ENCODE results near the gene ART5.
"Not testable (repeated sequence)": the region's sequence is repeated elsewhere in the genome, so short reads cannot be mapped to it uniquely, and the experiment has no call there.

ART5 gene

GRCh38 chr11:3616721-3617460 is 24.9 kb downstream of the ART5 start:
- DNase-seq, result no peak

- DNase-seq, result no peak
These were observed 25.8 kb downstream of the ART5 start for GRCh38 chr11:3615998-3616397.

GRCh38 chr11:3614742-3615171 is 27.0 kb downstream of the ART5 start:
- no peak for DNase-seq

DNA sequence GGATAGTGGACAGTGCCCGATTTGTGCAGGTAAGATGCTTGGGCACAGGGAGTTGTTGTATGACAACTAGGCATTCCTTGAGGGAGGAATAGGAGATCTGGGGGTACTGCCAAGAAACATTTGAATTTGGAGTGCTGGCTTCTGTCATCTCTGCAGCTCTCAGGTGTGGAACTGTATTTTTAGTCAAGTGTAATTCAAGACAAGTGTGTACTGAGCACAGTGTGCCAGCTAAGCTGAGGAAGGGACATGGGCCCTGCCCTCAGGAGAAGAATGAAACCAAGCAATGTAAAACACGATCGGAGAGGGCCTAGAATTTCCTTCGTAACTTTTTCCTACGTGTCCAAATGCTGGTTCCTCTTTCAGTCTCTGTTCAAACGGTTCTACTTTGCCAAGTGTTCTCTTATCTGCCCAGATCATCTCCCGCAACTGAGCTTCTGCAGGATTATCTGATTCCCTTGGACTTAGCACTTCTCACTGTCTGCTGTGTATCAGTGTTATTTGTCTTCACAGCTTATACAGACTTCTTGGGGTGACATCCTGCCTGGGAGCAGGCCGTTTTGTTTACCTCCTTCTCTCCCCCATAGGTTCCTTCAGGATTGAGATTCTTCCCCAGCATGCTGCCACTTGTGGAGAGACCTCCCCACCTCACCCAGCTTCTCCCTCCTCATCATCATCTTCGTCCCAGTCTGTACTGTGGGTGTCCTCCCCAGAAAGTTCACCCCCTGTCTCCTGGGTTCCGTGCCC is 27.6 kb downstream of the ART5 start:
- no peak for DNase-seq

GRCh38 chr11:3611976-3612678 is 29.7 kb downstream of the ART5 start:
- DNase-seq, result no peak

- no peak for DNase-seq
These were observed 30.9 kb downstream of the ART5 start for GRCh38 chr11:3610846-3611245.

DNA sequence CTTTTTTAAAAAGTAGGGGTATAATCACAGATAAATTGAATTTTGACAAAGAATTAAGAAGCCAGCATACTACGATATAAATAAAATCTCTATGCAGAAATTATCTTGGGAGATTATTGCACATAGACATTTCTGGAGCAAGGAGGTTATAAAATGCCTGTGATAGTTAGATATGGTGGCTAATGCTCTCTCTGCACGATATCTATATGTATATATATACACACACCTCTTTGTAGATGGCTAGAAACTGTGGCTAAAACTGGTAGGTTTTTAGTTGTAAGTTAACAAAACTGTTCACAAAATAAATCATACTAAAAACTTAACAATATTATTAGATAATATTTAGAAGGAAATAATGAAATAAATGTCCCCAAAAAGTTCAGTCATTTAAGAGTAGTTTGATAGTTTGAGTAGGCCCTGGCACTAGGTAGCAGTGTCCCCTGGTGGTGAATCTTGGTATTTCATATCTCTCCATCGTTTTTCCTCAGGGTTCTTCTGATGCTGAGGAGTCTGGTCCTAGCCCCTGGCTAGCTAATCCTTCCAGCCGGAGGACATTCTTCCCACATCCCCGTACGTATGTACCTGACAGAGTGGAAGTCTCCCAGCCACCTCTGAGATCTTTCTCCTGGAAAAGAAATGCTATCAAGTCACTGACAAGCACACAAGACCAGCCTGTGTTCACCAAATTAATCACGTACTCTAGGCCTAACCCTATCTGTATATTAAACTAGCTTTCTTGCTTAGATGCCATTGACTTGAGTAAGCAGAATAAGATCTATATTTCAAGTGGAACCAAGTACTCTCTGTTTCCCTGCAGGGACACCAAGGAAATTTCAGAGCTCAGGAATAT is 32.2 kb downstream of the ART5 start:
- no peak for DNase-seq

GRCh38 chr11:3605771-3606203 is 36.0 kb downstream of the ART5 start:
- DNase-seq, result no peak

DNA sequence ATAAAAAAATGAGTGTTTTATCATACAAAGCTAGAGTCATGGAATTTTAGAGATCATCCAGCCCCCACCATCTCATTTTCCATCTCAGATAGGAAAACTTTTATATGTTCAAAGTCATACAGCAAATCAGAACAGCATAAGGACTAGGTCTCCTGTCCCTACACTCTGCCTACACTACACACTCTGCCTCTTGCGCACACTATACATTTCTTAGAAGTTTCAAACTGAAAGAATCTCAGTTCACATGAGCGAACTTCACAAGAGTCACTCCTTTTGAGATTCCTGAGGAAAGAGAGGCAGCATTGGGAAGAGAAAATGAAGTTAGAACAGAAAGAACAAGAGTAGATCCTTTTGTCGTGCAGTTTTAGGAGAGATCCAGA is 36.5 kb downstream of the ART5 start:
- no peak for DNase-seq

GRCh38 chr11:3604167-3604566 is 37.6 kb downstream of the ART5 start:
- DNase-seq, result no peak

DNA sequence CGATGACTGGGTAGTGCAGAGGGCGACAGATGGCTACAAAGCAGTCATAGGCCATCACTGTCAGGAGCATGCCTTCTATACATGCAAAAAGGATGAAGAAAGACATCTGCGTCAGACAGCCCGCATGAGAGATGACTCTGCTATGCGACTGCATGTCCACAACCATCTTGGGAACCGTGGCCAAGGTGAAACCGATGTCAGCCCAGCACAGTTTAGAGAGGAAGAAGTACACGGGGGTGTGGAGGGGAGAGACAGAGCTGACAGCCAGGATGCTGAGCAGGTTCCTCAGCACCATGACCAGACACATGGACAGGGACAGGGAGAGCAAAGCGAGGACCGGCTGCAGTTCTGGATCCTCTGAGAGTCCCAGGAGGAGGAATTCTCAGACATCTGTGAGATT is 41.6 kb downstream of the ART5 start:
- not testable (repeated sequence) for DNase-seq

DNA sequence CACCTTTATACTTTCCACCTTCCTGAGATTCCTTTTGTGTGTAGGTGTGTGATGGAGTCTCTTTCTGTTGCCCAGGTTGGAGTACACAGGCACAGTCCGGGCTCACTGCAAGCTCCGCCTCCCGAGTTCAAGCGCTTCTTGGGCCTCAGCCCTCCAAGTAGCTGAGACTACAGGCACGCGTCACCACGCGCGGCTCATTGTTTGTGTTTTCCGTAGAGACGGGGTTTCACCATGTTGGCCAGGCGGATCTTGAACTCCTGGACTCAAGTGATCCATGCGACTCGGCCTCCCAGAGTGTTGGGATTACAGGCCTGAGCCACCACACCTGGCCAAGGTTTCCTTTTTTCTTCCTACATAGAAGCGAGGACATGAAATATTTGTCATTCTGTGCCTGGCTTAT is 44.0 kb downstream of the ART5 start:
- not testable (repeated sequence) for DNase-seq

GRCh38 chr11:3591326-3591725 is 50.5 kb downstream of the ART5 start:
- not testable (repeated sequence) for DNase-seq

GRCh38 chr11:3590193-3590592 is 51.6 kb downstream of the ART5 start:
- DNase-seq, result not testable (repeated sequence)

DNA sequence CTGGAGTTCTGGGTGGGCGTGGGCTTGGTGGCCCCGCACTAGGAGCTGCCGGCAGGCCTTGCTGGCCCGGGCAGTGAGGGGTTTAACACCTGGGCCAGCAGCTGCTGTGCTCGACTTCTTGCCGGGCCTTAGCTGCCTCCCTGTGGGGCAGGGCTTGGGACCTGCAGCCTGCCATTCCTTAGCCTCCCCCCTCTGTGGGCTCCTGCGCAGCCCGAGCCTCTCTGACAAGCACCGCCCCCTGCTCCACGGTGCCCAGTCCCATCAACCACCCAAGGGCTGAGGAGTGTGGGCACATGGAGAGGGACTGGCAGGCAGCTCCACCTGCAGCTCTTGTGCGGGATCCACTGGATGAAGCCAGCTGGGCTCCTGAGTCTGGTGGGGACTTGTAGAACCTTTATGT is 53.0 kb downstream of the ART5 start:
- DNase-seq, result not testable (repeated sequence)
